HG02885 (cell line): Measurements from ENCODE around the gene BTBD8.

Experiments used
- ATAC-seq: cut with Tn5 transposase; IDR thresholded peaks from one replicate; pipeline ENCODE4 v1.9.1; 2021; ENCODE audit warnings: mild to moderate bottlenecking; ENCODE audit not compliant: unreplicated experiment, poor library complexity

Gene BTBD8

GRCh38 chr1:92188436-92189255 lies 108.5 kb downstream of the BTBD8 start:
- no peak for ATAC-seq

- ATAC-seq, result no peak
Observed at GRCh38 chr1:92191726-92192125, 111.6 kb downstream of the BTBD8 start.

GRCh38 chr1:92192246-92192645 lies 112.1 kb downstream of the BTBD8 start:
- ATAC-seq, result no peak

- ATAC-seq, result no peak
Observed at GRCh38 chr1:92194511-92194910, 114.4 kb downstream of the BTBD8 start.

- ATAC-seq, result no peak
Observed at GRCh38 chr1:92201973-92202372, 121.8 kb downstream of the BTBD8 start.

- ATAC-seq, result no peak
Observed at GRCh38 chr1:92203105-92203504, 123.0 kb downstream of the BTBD8 start.

GRCh38 chr1:92210701-92211100 lies 130.6 kb downstream of the BTBD8 start:
- ATAC-seq, result no peak

- no peak for ATAC-seq
Observed at GRCh38 chr1:92211166-92211565, 131.0 kb downstream of the BTBD8 start.

GRCh38 chr1:92217721-92218120 lies 137.6 kb downstream of the BTBD8 start, which contains the start of gene C1orf146:
C1orf146 (plus strand) TSS chr1:92217915; CDS start chr1:92231421, 13,506 bp downstream.
- ATAC-seq, result no peak

GRCh38 chr1:92218559-92218958 lies 138.4 kb downstream of the BTBD8 start:
- ATAC-seq, result no peak

- no peak for ATAC-seq
Observed at GRCh38 chr1:92219028-92219427, 138.9 kb downstream of the BTBD8 start.

- ATAC-seq, result no peak
Observed at GRCh38 chr1:92228401-92228800, 148.3 kb downstream of the BTBD8 start.

- no peak for ATAC-seq
Observed at GRCh38 chr1:92230736-92231135, 150.6 kb downstream of the BTBD8 start.
